ENCODE data around the gene CD84.

The CD84 gene

DNA sequence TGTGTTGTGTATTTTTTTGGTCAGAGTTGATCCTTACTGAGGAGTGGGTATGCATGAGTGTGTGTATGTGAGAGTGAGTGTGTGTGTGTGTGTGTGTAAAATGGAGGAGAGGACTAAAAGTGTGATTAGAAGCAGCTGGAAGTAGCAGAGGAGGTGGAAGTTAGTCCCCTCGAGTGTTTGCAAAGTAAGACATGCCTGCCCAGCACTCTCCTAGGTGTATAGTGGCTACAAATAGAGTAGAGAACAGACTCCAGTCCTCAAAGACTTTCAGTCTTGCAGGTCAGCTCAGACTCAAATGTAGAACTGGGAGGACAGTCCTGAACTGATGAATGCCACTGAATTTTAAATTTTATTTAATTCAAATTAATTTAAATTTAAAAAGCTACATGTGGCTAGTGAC lies 39.0 kb upstream of the CD84 start:
- H3K9ac ChIP-seq = no peak overlapping the region
- H3K27me3 ChIP-seq = no peaks in the 10 kb centered on the region
- H3K9me3 ChIP-seq (replicated peaks in 1 of 11) = peaks cover 10 to 19% (median 14%) of the 10 kb centered on the region in 11 experiments; a peak in 18 of 22 replicates
- no peak for TF ChIP-seq Cebpa-rat (IDR thresholded peaks at IDR 0.05)
- no peak overlapping the region for H3K27ac ChIP-seq
- no peaks in the 10 kb centered on the region for H4K20me1 ChIP-seq
- H3K4me2 ChIP-seq = peak overlapping the region in 3 of 11 experiments; percentile 3 to 37 (median 17); a peak in 4 of 22 replicates
- H3K36me3 ChIP-seq = peaks cover 18 to 98% (median 52%) of the 10 kb centered on the region in 11 experiments; a peak in 19 of 22 replicates
- peaks cover 26 to 60% (median 33%) of the 10 kb centered on the region in 10 experiments for H3K4me1 ChIP-seq
- no peak overlapping the region for H3K4me3 ChIP-seq

DNA sequence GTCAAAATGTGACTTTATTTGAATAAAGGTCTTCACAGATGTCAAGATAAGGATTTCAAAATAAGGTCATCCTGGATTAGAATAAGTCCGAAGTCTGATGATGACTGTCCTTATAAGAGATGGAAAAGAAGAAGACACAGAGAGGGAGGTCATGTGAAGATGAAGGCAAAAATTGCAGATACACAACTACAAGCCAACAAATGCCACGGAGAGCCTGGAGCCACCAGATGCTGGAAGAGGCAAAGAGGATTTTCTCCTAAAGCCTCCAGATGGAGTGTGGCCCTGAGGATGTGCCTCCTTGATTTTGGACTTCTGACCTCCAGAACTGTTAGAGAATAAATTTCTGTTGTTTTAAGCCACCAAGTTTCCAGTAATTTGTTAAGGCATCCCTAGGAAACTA lies 36.4 kb upstream of the CD84 start:
- peaks cover 20 to 98% (median 67%) of the 10 kb centered on the region in 11 experiments; a peak in 20 of 22 replicates for H3K36me3 ChIP-seq
- no peak overlapping the region for H3K9ac ChIP-seq
- H3K4me2 ChIP-seq = no peak overlapping the region
- H3K27ac ChIP-seq = no peak overlapping the region; a peak in 1 of 22 replicates
- no peak for TF ChIP-seq Cebpa-rat (IDR thresholded peaks at IDR 0.05)
- H4K20me1 ChIP-seq = no peaks in the 10 kb centered on the region
- H3K4me1 ChIP-seq = peaks cover 10 to 59% (median 19%) of the 10 kb centered on the region in 10 experiments
- no peaks in the 10 kb centered on the region for H3K27me3 ChIP-seq
- H3K9me3 ChIP-seq (replicated peaks in 1 of 11) = peaks cover 10 to 19% (median 14%) of the 10 kb centered on the region in 11 experiments; a peak in 18 of 22 replicates
- no peak overlapping the region for H3K4me3 ChIP-seq

DNA sequence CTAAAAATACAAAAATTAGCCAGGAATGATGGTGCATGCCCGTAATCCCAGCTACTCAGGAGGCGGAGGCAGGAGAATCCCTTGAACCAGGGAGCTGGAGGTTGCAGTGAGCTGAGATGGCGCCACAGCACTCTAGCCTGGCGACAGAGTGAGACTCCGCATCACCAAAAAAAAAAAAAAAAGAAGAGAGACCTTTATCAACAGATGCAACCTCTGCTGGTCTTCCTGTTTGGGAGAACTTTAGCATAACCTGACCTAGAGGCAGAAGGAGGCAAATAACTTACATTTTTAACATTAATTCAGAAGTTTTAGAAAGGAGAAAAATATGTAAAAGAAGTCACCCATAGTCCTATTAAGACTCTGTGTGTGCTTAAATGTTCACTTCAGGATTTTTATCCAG lies 35.1 kb upstream of the CD84 start:
- no peak overlapping the region for H3K4me2 ChIP-seq
- H3K4me1 ChIP-seq = peaks cover 22 to 64% (median 32%) of the 10 kb centered on the region in 10 experiments
- no peaks in the 10 kb centered on the region for H3K27me3 ChIP-seq
- H3K36me3 ChIP-seq = peaks cover 12 to 97% (median 58%) of the 10 kb centered on the region in 11 experiments; a peak in 20 of 22 replicates
- peaks cover 6 to 12% (median 9%) of the 10 kb centered on the region in 11 experiments; a peak in 17 of 22 replicates for H3K9me3 ChIP-seq (replicated peaks in 1 of 11)
- no peak overlapping the region for H3K27ac ChIP-seq
- no peak overlapping the region for H3K9ac ChIP-seq
- H4K20me1 ChIP-seq = no peaks in the 10 kb centered on the region
- no peak for TF ChIP-seq Cebpa-rat (IDR thresholded peaks at IDR 0.05)
- no peak overlapping the region for H3K4me3 ChIP-seq

DNA sequence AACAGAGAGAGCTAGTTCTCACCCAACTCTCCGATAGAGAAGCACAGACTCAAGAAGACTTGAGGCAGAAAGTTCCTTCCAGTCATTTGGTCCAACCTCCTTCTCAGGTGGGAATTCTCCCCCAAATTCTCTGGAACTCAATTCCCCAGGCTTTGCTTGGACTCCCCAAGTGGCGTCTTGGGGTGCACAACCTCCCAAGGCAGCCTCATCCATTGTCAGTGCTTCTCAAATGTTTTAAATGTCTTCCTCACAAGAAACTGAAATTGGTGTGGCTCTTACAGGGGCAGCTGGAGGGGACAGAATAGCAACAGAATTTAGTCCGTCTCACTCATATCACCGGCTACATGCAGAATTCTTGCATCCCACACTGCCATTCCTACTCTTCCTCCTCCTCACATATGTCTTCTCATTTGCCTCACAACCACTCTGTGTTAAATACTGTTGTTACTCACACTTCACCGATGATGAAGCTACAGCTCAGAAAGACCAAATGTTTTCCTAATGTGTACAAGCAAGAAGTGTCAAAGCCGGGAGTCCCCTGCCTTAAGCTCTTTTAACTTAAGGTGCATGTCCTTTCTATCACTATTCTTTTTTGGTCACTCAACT lies 33.4 kb upstream of the CD84 start:
- Histone ChIP-seq H3K4me1 (peaks cover 35 to 64% (median 41%) of the 10 kb centered on the region in 10 experiments), H3K27me3 (no peaks in the 10 kb centered on the region), H4K20me1 (no peaks in the 10 kb centered on the region), H3K4me3 (no peak overlapping the region), H3K9me3 (replicated peaks in 1 of 11) (no peaks in the 10 kb centered on the region), H3K4me2 (no peak overlapping the region), H3K36me3 (peaks cover 0 to 95% (median 43%) of the 10 kb centered on the region in 11 experiments; a peak in 15 of 22 replicates), H3K27ac (no peak overlapping the region), H3K9ac (no peak overlapping the region)
- no peak for TF ChIP-seq Cebpa-rat (IDR thresholded peaks at IDR 0.05)

DNA sequence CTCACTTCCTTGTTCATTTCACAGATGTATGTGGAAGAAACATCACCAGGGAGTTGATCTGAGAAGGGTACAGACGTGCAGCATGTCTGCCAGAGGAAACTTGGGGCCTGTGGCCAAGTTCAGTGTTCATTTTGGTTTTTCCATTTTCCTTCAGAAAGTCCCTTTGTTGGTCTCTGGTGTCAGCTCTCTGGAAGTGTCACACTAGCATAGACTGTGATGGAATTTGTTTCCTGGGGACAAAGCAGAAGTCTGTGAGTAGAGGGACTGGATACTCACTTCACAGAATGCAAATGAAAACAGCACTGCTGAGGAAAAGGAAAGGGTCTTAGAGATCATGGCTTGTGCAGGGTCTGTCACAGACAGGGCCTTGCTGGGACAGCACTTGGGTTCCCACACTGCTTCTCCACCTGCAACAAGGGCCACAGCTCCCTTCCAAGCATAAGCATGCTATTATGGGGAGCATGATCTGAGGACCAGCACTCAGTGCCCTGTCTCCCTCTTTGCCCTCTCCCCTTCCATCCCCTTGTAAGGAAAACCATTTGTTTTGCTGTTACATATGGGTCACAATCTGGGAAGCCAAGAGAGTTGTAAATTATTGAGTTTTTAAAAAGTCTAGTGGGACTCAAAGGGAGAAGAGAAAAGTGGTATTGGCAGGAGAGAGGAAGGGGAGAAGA lies 31.4 kb upstream of the CD84 start:
- no peaks in the 10 kb centered on the region for H3K27me3 ChIP-seq
- no peak overlapping the region for H3K4me3 ChIP-seq
- H3K27ac ChIP-seq = peak overlapping the region in 4 of 11 experiments; percentile 1 to 35 (median 10); a peak in 4 of 22 replicates
- no peak for TF ChIP-seq Cebpa-rat (IDR thresholded peaks at IDR 0.05)
- peaks cover 51 to 77% (median 56%) of the 10 kb centered on the region in 10 experiments for H3K4me1 ChIP-seq
- peak overlapping the region; percentile 5 to 70 (median 34); a peak in 18 of 22 replicates for H3K4me2 ChIP-seq
- no peaks in the 10 kb centered on the region for H4K20me1 ChIP-seq
- peaks cover 0 to 2% (median 0%) of the 10 kb centered on the region in 11 experiments; a peak in 2 of 22 replicates for H3K9me3 ChIP-seq (replicated peaks in 1 of 11)
- H3K9ac ChIP-seq = no peak overlapping the region; a peak in 1 of 22 replicates
- H3K36me3 ChIP-seq = peaks cover 0 to 75% (median 43%) of the 10 kb centered on the region in 11 experiments; a peak in 14 of 22 replicates

DNA sequence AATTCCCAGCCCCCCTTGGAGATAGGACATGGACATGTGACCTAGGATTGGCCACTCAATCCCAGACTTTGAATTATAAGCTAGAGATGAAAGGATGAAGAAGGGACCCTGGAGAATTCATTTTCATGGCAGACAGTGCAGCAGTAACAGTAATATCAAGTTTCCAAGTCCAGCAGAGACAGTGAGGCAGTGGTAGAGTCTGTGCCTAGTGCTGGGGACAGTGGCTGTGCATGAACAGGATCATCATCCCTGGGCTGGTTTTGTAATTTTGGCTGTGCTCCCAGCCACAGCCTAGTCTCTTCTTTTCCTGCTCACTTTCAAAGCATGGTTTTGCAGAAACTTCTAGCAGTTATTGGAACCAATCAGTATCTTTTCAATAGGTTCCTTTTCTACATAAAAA lies 29.6 kb upstream of the CD84 start:
- peaks cover 0 to 63% (median 34%) of the 10 kb centered on the region in 11 experiments; a peak in 14 of 22 replicates for H3K36me3 ChIP-seq
- H3K4me3 ChIP-seq = no peak overlapping the region
- H3K9ac ChIP-seq = no peak overlapping the region
- peaks cover 14 to 20% (median 16%) of the 10 kb centered on the region in 11 experiments; a peak in 20 of 22 replicates for H3K9me3 ChIP-seq (replicated peaks in 1 of 11)
- TF ChIP-seq Cebpa-rat (IDR thresholded peaks at IDR 0.05) = no peak
- H4K20me1 ChIP-seq = no peaks in the 10 kb centered on the region
- H3K27ac ChIP-seq = peak overlapping the region in 1 of 11 experiments; percentile 10; a peak in 3 of 22 replicates
- peaks cover 52 to 82% (median 61%) of the 10 kb centered on the region in 10 experiments for H3K4me1 ChIP-seq
- peak overlapping the region; percentile 15 to 70 (median 34); a peak in 21 of 22 replicates for H3K4me2 ChIP-seq
- H3K27me3 ChIP-seq = no peaks in the 10 kb centered on the region

DNA sequence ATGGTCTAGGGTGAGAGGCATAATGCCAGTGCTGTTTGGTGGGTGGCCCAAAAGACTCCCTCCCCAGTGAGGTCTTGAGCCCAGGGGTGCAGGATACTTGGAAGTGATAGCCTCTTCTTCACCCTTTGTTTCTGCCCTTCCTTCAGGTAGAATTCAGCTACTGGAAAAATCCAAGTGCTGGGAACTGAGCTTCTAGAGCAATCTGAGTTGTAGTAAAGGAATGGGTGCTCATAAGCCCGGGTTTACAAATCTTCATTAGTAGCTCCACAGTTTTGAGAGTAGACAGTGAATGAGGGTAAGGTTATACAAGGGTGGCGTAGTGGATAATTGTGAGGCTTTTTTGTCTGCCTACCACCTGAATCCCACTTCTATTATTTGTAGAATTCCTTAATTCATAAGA lies 29.2 kb upstream of the CD84 start:
- Histone ChIP-seq H3K27me3 (no peaks in the 10 kb centered on the region), H4K20me1 (no peaks in the 10 kb centered on the region), H3K9ac (peak overlapping the region in 2 of 11 experiments; percentile 6 to 47; a peak in 1 of 22 replicates), H3K9me3 (replicated peaks in 1 of 11) (peaks cover 16 to 23% (median 19%) of the 10 kb centered on the region in 11 experiments; a peak in 20 of 22 replicates), H3K4me2 (peak overlapping the region; percentile 15 to 70 (median 34); a peak in 19 of 22 replicates), H3K4me1 (peaks cover 52 to 82% (median 61%) of the 10 kb centered on the region in 10 experiments), H3K4me3 (no peak overlapping the region), H3K27ac (peak overlapping the region in 2 of 11 experiments; percentile 10 to 51; a peak in 3 of 22 replicates), H3K36me3 (peaks cover 0 to 59% (median 31%) of the 10 kb centered on the region in 11 experiments; a peak in 14 of 22 replicates)
- no peak for TF ChIP-seq Cebpa-rat (IDR thresholded peaks at IDR 0.05)

DNA sequence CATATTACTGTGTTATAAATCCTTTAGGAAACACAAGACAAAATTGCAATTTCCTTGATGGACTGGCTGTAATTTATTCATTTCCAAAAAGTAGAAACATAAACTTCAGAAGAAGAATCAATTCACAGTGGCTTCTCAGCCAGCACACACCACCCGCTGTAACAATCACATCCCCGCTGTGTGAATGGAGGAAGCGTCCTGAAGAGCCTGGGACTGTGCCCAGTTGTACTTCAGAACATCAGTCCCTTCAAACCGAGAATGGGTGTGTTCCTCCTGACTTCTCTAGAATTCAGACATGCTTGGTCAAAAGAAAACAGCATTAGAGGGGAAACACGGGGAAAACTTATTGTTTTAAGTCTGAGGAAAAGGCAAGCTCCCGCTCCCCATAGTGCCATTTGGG lies 28.8 kb upstream of the CD84 start:
- TF ChIP-seq Cebpa-rat (IDR thresholded peaks at IDR 0.05) = no peak
- H3K27ac ChIP-seq = peak overlapping the region in 6 of 11 experiments; percentile 5 to 51 (median 16); a peak in 7 of 22 replicates
- peaks cover 16 to 26% (median 24%) of the 10 kb centered on the region in 11 experiments; a peak in 20 of 22 replicates for H3K9me3 ChIP-seq (replicated peaks in 1 of 11)
- H3K9ac ChIP-seq = peak overlapping the region in 5 of 11 experiments; percentile 6 to 47 (median 17); a peak in 5 of 22 replicates
- peaks cover 52 to 80% (median 61%) of the 10 kb centered on the region in 10 experiments for H3K4me1 ChIP-seq
- no peak overlapping the region for H3K4me3 ChIP-seq
- peaks cover 0 to 54% (median 31%) of the 10 kb centered on the region in 11 experiments; a peak in 14 of 22 replicates for H3K36me3 ChIP-seq
- H3K27me3 ChIP-seq = no peaks in the 10 kb centered on the region
- no peaks in the 10 kb centered on the region for H4K20me1 ChIP-seq
- peak overlapping the region in 10 of 11 experiments; percentile 15 to 70 (median 35); a peak in 15 of 22 replicates for H3K4me2 ChIP-seq

Data from BLaER1 treated with 17β-estradiol and CSF1 and Interleukin-3, amounts not matched to agents 10 nM and 100 nM (cell line).